ENCODE data around the gene LRRC4B. TPM values are rescaled to one million over a fixed set of nuclear protein-coding genes. Genes with fewer than 3 reads are reported as not detected.
"Not testable (repeated sequence)": the region's sequence is repeated elsewhere in the genome, so short reads cannot be mapped to it uniquely, and the experiment has no call there.

LRRC4B gene
- total RNA-seq, 4 donors from 2014 or later = 0.33 to 0.81 (median 0.34) TPM; not detected in 1

DNA sequence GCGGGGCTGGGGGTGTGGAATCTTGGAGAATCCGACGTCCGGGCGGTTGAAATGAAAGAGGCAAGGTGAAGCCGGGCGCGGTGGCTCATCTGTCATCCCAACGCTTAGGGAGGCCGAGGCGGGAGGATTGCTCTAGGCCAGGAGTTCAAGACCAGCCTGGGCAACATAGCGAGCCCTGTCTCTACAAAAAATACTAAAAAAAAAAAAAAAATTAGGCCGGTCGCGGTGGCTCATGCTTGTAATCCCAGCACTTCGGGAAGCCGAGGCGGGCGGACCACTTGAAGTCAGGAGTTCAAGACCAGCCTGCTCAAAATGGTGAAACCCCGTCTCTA lies 91.4 kb downstream of the LRRC4B start:
- Histone ChIP-seq H3K4me3 (peak overlapping the region; percentile 68 to 99 (median 82)), H3K4me1 (peaks cover 13 to 18% of the 10 kb centered on the region in 2 donors), H3K9me3 (no peaks in the 10 kb centered on the region), H3K36me3 (peaks cover 0 to 35% of the 10 kb centered on the region in 2 donors), H3K27ac (peak overlapping the region; percentile 67 to 88 (median 79)), H3K27me3 (no peaks in the 10 kb centered on the region)
- intact Hi-C loops (cut with DNase I; ENCODE audit: low total_unique reads) = loop anchor here (1.0 kb wide), 1 partner anchor 34 kb away; the partner anchor contains the start of gene JOSD2
- TF ChIP-seq, protein P1, sequence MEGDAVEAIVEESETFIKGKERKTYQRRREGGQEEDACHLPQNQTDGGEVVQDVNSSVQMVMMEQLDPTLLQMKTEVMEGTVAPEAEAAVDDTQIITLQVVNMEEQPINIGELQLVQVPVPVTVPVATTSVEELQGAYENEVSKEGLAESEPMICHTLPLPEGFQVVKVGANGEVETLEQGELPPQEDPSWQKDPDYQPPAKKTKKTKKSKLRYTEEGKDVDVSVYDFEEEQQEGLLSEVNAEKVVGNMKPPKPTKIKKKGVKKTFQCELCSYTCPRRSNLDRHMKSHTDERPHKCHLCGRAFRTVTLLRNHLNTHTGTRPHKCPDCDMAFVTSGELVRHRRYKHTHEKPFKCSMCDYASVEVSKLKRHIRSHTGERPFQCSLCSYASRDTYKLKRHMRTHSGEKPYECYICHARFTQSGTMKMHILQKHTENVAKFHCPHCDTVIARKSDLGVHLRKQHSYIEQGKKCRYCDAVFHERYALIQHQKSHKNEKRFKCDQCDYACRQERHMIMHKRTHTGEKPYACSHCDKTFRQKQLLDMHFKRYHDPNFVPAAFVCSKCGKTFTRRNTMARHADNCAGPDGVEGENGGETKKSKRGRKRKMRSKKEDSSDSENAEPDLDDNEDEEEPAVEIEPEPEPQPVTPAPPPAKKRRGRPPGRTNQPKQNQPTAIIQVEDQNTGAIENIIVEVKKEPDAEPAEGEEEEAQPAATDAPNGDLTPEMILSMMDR (IDR thresholded peaks at IDR 0.05 in 4 of 5, conservative IDR thresholded peaks at IDR 0.05 in 1 of 5) = no peak
- no peak for TF ChIP-seq POLR2A (IDR thresholded peaks at IDR 0.05)
- DNase-seq (no peak), ATAC-seq (no peak)
- in situ Hi-C loops (cut with MboI; ENCODE audit: low sequenced_read_pairs in 4 of 4) = no loop called here

DNA sequence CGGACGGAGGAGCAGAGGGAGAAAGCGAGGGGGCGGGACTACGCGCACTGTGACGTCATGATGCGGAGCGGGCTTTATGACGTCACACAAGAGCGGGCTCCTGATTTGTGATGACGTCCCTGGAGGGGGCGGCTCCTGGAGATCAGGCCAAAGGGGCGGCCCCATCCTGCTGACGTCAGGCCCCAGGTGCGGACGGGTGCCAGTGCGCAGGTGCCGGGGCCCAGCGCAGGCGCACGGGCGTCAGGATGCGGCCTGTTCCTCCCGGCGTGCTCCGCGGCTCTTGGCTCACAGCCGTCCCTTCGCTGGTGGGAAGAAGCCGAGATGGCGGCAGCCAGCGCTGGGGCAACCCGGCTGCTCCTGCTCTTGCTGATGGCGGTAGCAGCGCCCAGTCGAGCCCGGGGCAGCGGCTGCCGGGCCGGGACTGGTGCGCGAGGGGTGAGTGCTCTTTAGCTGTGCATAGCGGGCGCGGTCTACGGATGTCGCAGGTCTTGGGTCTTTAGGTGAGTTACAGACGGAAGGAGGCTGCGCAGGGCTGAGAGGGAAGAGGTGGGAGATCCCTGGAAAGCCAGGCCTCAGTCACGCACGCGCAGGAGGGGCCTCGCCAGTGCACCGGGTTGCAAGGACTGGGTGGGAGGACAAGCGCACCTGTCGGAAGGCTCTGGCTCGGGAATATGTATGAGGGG lies 91.9 kb downstream of the LRRC4B start, which contains the start of the genes EMC10 and GARIN5A:
Gene EMC10, plus strand, starts transcription at position 284 of the 683 bp plus-strand sequence. Its CDS starts 38 bp downstream, at position 322.
Gene GARIN5A, minus strand, starts transcription at position 625 of the 683 bp plus-strand sequence. Its CDS starts 460 bp downstream, at position 165.
- intact Hi-C loops (cut with DNase I; ENCODE audit: low total_unique reads) (loop anchor here (1.0 kb wide), 1 partner anchor 35 kb away; the partner anchor contains the start of gene JOSD2), in situ Hi-C loops (cut with MboI; ENCODE audit: low sequenced_read_pairs in 4 of 4) (no loop called here)
- Histone ChIP-seq H3K27ac (peak within 1 kb of the TSS; percentile 67 to 88 (median 79)), H3K36me3 (peaks cover 0 to 30% of the 10 kb centered on the region in 2 donors), H3K27me3 (no peaks in the 10 kb centered on the region), H3K9me3 (no peaks in the 10 kb centered on the region), H3K4me1 (peaks cover 13 to 18% of the 10 kb centered on the region in 2 donors), H3K4me3 (peak within 1 kb of the TSS; percentile 68 to 99 (median 82))
- ATAC-seq = peak; percentile 90 to 92
- TF ChIP-seq, protein P1 (IDR thresholded peaks at IDR 0.05 in 4 of 5, conservative IDR thresholded peaks at IDR 0.05 in 1 of 5) = no peak
- TF ChIP-seq POLR2A (IDR thresholded peaks at IDR 0.05) = peak in 1 of 2 donors; percentile 60
- DNase-seq = peak; percentile 70 to 85

DNA sequence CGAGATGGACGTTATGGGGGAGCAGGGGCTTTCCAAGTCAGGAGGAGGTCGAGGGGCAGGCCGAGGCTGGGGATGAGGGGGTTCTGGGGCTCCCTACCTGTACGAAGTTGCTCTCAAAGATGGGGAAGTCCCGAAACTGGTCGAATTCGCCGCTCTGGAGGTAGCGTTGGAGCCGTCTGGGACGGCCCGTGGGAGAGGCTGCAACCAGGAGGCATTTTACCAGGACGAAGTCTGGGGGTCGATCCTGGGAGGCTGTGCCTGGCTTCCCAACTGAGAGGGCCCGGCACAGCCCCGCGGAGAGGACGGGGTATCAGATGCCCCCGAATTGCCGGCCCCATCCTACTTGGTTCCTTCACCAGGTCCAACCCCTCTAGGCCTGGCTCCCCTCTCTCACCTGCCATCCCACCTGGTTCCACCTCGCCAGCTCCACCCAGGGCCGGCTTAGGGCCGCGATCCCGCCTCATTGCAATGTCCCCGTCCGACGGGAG lies 92.5 kb downstream of the LRRC4B start:
- H3K27me3 ChIP-seq = no peaks in the 10 kb centered on the region
- intact Hi-C loops (cut with DNase I; ENCODE audit: low total_unique reads) (loop anchor here (1.0 kb wide), 1 partner anchor 36 kb away; the partner anchor contains the start of gene JOSD2), in situ Hi-C loops (cut with MboI; ENCODE audit: low sequenced_read_pairs in 4 of 4) (no loop called here)
- no peaks in the 10 kb centered on the region for H3K9me3 ChIP-seq
- DNase-seq (peak in 1 of 2 donors; percentile 11), ATAC-seq (peak in 1 of 2 donors; percentile 6)
- peaks cover 13 to 18% of the 10 kb centered on the region in 2 donors for H3K4me1 ChIP-seq
- peak overlapping the region; percentile 68 to 99 (median 82) for H3K4me3 ChIP-seq
- peak overlapping the region; percentile 67 to 88 (median 79) for H3K27ac ChIP-seq
- peaks cover 0 to 25% of the 10 kb centered on the region in 2 donors for H3K36me3 ChIP-seq
- TF ChIP-seq, protein P1 (IDR thresholded peaks at IDR 0.05 in 4 of 5, conservative IDR thresholded peaks at IDR 0.05 in 1 of 5) = no peak
- no peak for TF ChIP-seq POLR2A (IDR thresholded peaks at IDR 0.05)

DNA sequence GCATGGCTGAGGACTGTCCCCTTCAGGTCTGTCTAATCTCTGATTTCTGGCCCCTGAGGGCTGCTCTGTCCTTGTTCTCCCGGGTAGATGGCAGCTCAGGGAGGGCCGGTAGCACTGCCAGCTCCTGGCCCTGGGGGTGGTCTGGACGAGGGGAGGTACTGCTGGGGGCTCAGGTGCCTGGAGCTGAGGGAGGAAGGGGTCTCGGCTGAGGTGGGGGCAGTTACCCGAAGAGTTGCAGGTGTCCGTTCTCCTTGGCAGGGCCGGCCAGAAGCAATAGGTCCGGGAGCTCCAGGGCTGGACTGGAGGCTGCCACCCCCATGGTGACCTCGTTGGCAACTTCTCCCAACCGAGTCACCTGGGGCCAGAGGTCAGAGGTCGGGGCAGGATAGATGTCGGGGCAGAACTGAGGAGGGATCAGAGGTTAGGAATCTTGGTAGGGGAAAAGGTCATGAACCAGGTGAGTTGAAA lies 93.1 kb downstream of the LRRC4B start:
- ATAC-seq (no peak), DNase-seq (peak in 1 of 2 donors; percentile 12)
- Histone ChIP-seq H3K4me3 (no peak overlapping the region), H3K4me1 (peaks cover 13 to 18% of the 10 kb centered on the region in 2 donors), H3K27me3 (no peaks in the 10 kb centered on the region), H3K9me3 (no peaks in the 10 kb centered on the region), H3K36me3 (peaks cover 0 to 18% of the 10 kb centered on the region in 2 donors), H3K27ac (no peak overlapping the region)
- intact Hi-C loops (cut with DNase I; ENCODE audit: low total_unique reads) = no loop called here
- TF ChIP-seq, protein P1 (IDR thresholded peaks at IDR 0.05 in 4 of 5, conservative IDR thresholded peaks at IDR 0.05 in 1 of 5) = no peak
- TF ChIP-seq POLR2A (IDR thresholded peaks at IDR 0.05) = no peak
- in situ Hi-C loops (cut with MboI; ENCODE audit: low sequenced_read_pairs in 4 of 4) = no loop called here

DNA sequence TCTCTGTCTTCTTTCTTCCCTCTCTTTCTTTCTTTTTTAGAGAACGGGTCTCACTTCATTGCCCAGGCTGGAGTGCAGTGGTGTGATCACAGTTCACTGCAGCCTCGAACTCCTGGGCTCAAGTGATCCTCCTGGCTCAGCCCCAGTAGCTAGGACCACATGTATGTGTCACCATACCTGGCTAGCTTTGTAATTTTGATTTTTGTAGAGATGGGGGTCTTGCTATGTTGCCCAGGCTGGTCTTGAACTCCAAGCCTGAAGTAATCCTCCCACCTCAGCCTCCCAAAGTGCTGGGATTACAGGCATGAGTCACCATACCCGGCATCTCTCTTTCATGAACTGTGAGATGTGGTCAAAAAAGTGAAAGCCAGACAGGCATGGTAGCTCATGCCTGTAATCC lies 94.9 kb downstream of the LRRC4B start:
- ATAC-seq; intact Hi-C loops (cut with DNase I; ENCODE audit: low total_unique reads); H3K36me3 ChIP-seq; DNase-seq; H3K27me3 ChIP-seq; H3K9me3 ChIP-seq; H3K4me3 ChIP-seq; H3K27ac ChIP-seq: not testable (repeated sequence)
- peaks cover 13 to 15% of the 10 kb centered on the region in 2 donors for H3K4me1 ChIP-seq
- in situ Hi-C loops (cut with MboI; ENCODE audit: low sequenced_read_pairs in 4 of 4) = loop anchor here in 1 of 4 donors (25.0 kb wide), 1 partner anchor 111 kb away; the partner anchor contains the start of gene NAPSA

Measured in gastrocnemius medialis (tissue), 4 donors.